SIG-M5 treated with dmso at 0.1 percent for 504 hours (cell line): ENCODE data around the gene C2orf78.
"Not testable (repeated sequence)": the region's sequence is repeated elsewhere in the genome, so short reads cannot be mapped to it uniquely, and the experiment has no call there.

Experiments
- DNase-seq: peaks from one replicate; lab custom pipeline; 2025; ENCODE audit not compliant: unreplicated experiment; lab: John Stamatoyannopoulos, UW

The C2orf78 gene

GRCh38 chr2:73779467-73780236 is 4.3 kb upstream of the C2orf78 start, which contains the start of gene DUSP11:
Gene DUSP11, minus strand, starts transcription at chr2:73780103. Its CDS starts 129 bp downstream, at chr2:73779974.
- peak; percentile 94 for DNase-seq

GRCh38 chr2:73780237-73780582 is 3.8 kb upstream of the C2orf78 start:
- DNase-seq = no peak

- not testable (repeated sequence) for DNase-seq
These were observed 581 bp upstream of the C2orf78 start for GRCh38 chr2:73783402-73783801.

DNA sequence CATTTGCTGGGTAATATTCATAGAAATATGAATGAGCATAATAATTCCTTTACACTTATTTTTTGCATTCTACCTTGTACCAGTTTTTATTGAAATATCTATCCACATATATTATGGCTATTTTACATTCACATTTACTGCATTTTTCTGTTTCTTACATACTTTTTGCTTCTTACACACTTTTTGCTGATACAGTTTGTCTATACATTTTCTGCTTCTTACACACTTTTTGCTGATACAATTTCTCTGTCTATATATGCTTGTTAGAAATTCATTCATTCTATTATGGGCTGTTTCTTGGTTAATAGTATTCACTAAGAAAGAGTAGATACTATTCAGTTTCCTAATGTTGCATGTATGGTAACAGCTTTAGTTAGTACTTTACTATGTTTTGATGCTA is 27.9 kb downstream of the C2orf78 start:
- DNase-seq = no peak

GRCh38 chr2:73812635-73813034 is 28.7 kb downstream of the C2orf78 start:
- no peak for DNase-seq

- DNase-seq = no peak
These were observed 34.3 kb downstream of the C2orf78 start for GRCh38 chr2:73818296-73818695.

- DNase-seq = no peak
These were observed 37.2 kb downstream of the C2orf78 start for GRCh38 chr2:73821227-73821626.

DNA sequence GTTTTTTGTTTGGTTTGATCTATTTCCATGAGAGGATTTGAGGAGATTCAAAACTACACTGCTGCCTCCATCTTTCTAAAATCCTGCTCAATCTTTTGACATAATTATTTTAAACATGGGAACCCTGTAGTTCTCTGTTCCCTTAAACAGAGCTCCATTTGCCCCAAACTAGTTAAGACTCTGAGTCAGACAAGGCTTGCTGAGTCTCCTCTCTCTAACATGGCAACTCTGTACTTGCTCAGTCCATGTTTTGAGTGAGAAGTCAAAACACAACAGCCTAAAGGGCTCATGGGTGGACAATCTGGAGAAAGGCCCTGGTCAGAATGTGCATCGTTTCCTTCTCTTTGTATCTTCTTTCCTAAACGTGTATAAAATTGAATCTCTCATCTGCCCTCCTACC is 37.7 kb downstream of the C2orf78 start:
- DNase-seq = no peak

DNA sequence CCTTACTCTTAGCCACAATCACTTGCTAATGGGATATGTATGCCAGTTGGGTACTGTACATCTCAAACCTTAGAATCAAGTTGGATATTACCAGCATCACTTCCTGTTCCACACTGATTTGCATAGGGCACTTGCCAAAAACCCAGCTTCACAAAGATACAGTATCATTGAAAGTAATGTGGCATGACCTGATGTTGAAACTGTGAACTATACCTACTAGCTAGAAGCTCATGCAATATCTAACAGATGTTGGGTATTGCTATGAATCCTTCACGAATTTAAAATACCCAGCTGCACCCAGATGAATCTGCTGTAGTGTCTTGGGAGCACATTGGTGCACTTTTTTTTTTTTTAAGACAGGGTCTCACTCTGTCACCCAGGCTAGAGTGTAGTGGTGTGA is 38.3 kb downstream of the C2orf78 start:
- DNase-seq = no peak

DNA sequence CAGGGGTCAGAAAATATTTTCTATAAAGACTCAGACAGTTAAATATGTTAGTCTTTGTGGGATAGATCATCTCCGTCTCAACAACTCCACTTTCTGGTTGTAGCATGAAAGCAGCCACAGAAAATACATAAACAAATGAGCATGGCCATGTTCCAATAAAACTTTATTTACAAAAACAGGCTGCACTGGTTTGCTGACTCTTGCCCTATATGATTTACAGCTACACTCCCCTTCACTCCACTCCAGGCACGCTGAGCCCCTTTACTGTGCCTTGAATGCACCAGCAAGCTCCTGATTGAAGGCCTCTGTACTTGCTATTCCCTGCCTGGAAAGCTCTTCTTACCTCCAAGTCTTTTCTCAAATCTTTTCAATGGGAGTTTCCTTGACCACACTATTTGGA is 39.0 kb downstream of the C2orf78 start:
- DNase-seq = no peak

DNA sequence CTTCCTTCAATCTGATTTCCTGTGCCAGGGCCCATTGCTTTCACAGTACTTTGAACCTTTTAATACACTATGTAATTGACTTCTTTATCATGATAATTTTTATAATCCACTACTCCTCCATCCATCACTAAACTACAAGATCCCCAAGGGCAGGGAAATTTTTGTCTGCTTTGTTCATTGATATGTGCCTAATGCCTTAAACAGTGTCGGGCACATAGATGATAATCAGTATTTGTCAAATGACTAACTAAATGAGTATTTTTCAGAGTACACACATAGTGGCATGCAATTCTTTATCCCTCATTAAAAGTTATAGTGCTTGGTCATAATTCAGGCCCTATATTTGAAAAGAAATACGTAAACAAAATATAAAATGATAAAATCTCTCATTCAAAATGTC is 39.4 kb downstream of the C2orf78 start:
- no peak for DNase-seq

GRCh38 chr2:73823916-73824523 is 40.0 kb downstream of the C2orf78 start:
- DNase-seq = peak; percentile 77

GRCh38 chr2:73825408-73825807 is 41.4 kb downstream of the C2orf78 start:
- DNase-seq = no peak

DNA sequence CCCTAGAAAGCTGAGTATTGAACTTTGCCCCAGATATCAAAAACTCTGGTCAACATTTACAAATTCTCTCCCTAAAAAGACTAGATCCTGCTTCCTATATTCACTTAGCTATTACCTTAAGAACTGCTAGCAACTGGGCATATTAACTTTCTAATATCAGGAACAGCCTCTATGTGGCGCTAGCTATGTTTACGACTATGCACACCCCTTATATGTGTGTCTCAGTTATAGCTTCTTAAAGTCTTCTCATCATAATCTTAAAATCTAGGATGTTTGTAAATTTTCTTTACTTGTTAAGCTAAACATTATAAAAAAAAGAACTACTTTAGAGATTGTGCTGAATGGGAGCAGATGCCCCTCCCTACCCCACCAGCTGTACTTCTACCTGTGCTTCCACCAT is 43.0 kb downstream of the C2orf78 start:
- peak; percentile 85 for DNase-seq

- DNase-seq = no peak
These were observed 43.8 kb downstream of the C2orf78 start for GRCh38 chr2:73827660-73828388.

DNA sequence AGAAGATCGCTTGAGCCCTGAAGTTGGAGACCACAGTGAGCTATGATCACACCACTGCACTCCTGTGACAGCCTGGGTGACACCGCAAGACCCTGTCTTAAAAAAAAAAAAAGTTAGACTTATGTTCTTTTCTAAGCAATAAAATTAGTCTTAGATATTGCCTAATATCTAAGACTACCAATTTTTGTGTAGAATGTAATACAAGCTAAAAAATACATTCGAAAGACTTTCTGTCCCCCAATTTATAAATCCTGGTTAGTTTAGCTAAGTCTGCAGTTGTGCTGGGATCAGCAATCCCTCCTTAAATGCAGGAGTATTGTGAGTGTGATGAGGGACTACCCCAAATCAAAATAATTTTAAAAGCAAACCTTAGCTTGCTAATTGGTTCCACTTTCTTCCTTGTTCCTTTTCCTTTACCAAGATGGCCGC is 44.4 kb downstream of the C2orf78 start:
- DNase-seq = no peak

- peak; percentile 100 for DNase-seq
These were observed 45.0 kb downstream of the C2orf78 start, which contains the start of gene STAMBP for GRCh38 chr2:73828818-73829570. Gene STAMBP, plus strand, starts transcription at chr2:73828961. Its CDS starts 1,896 bp downstream, at chr2:73830857.

GRCh38 chr2:73830871-73831401 is 47.0 kb downstream of the C2orf78 start:
- no peak for DNase-seq

GRCh38 chr2:73832930-73833329 is 48.9 kb downstream of the C2orf78 start:
- DNase-seq = peak; percentile 10

DNA sequence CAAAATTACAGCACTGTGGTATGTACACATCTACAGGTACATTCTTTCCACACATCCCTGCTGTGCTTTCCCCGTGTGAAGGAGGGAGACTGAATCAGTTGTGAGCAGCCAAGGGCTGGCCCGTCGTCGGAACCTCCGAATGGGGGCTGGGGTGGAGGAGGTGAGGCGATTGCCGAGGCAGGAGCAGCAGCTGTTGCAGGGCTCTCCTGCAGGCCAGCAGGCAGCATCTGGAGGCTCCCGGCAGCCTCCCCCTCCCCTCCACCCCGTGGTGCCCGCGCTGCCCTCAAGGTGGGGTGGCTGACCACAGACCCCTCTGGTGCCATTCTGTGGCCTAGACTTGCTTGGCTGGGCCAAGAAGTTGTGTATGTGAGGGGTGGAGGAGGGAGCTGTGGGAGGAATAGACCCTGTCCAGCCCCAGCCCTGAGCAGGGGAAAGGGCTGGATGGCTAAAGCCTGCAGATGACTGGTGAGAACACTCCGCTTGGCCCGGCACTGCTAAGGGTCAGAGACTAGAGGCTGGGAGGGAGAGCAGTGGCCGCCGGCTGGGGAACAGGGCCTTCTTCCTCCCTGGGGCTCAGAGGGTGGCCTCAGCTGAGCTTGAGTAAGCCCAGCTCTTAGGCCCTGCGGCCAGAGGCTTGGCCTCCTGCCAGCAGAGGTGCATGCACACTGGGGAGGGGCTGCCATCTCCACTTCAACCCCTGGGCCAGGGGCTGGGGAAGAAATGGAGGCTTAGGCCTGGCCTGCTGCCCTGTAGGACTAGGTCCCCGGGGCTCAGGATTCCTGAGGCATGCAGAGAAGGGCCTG is 52.4 kb downstream of the C2orf78 start:
- no peak for DNase-seq
